Muscle of leg (tissue), 11 donors: ENCODE measurements around the gene LIN7A. TPM values are rescaled to one million over a fixed set of nuclear protein-coding genes. Genes with fewer than 3 reads are reported as not detected.

ENCODE experiments used
- DNase-seq: peaks from one replicate; pipeline ENCODE4 v3.0.0; 2013
- H3K27ac ChIP-seq: one replicate; pipeline ENCODE4 v1.5.1; 2013; ENCODE audit warnings: mild to moderate bottlenecking, low read length, control low read depth
- H3K27me3 ChIP-seq: one replicate; pipeline ENCODE4 v1.6.1; 2013; ENCODE audit warnings: low read length; ENCODE audit not compliant: control insufficient read depth, insufficient read depth
- H3K36me3 ChIP-seq: one replicate; pipeline ENCODE4 v1.6.1; 2013; ENCODE audit warnings: low read length; ENCODE audit not compliant: control insufficient read depth, insufficient read depth
- H3K4me1 ChIP-seq: one replicate; pipeline ENCODE4 v1.6.1; 2013; ENCODE audit warnings: low read length; ENCODE audit not compliant: control insufficient read depth, insufficient read depth
- H3K4me3 ChIP-seq: one replicate; pipeline ENCODE4 v1.5.1; 2013; ENCODE audit warnings: low read length, control low read depth
- H3K9me3 ChIP-seq: replicated peaks from 2 replicates; pipeline ENCODE4 v1.6.1; 2013; ENCODE audit warnings: low read depth, low read length; ENCODE audit not compliant: control insufficient read depth
- WGBS: methylation state at CpG from one replicate; pipeline ENCODE4 v1.1.5; 2013; ENCODE audit warnings: missing lambda C conversion rate; ENCODE audit not compliant: insufficient coverage; 5-methylcytosine and 5-hydroxymethylcytosine counted together
- polyA plus RNA-seq, 8 donors: library from polyadenylated mRNA; unstranded; fragments of 120-200 nt; gene quantifications; one replicate each; pipeline versions ENCODE4 v1.2.1 to v1.2.3, GENCODE V29; 2013; ENCODE audit warnings: inconsistent platforms in 1 of 8, low replicate concordance in 1 of 8; ENCODE audit not compliant: insufficient read length in 8 of 8, insufficient read depth in 1 of 8
- total RNA-seq: library from RNA; stranded (reverse); fragments of 120-200 nt; gene quantifications from one replicate; pipeline ENCODE4 v1.2.4, GENCODE V29; 2013

The LIN7A gene
- total and polyA plus RNA-seq, 9 donors, result 2.3 to 4.0 (median 2.5) TPM

- peak overlapping the region; percentile 78 for H3K27ac ChIP-seq
- WGBS, result 40% methylated on average over 1 of the region's 6 CpGs
- no peaks in the 10 kb centered on the region for H3K9me3 ChIP-seq
Measured at GRCh38 chr12:80745851-80746505, 191.8 kb downstream of the LIN7A start.

More at GRCh38 chr12:80745851-80746505, 191.8 kb downstream of the LIN7A start:
- H3K36me3 ChIP-seq, result no peaks in the 10 kb centered on the region
- no peaks in the 10 kb centered on the region for H3K27me3 ChIP-seq
- peak; percentile 83 for DNase-seq
- H3K4me3 ChIP-seq, result no peak overlapping the region
- peaks cover 2% of the 10 kb centered on the region for H3K4me1 ChIP-seq

Other genes with a start within 250 kb of the LIN7A start
- 105 TPM for gene MYF6, start 230.3 kb downstream of the LIN7A start, total RNA-seq
- gene MYF6, start 230.3 kb downstream of the LIN7A start, polyA plus RNA-seq, result 100 to 1,000 TPM in 2 of 8 donors, 10 to 100 TPM in 6; 68.5 to 104 (median 87.7) TPM
- 31.1 TPM for gene MYF5, start 221.0 kb downstream of the LIN7A start, total RNA-seq
- gene MYF5, start 221.0 kb downstream of the LIN7A start, polyA plus RNA-seq, result 10 to 100 TPM; 26.0 to 37.0 (median 32.7) TPM
- 12.7 TPM for gene ACSS3, start 140.1 kb upstream of the LIN7A start, total RNA-seq
- gene ACSS3, start 140.1 kb upstream of the LIN7A start, polyA plus RNA-seq, result 10 to 100 TPM in 3 of 8 donors, 1 to 10 TPM in 5; 7.3 to 11.8 (median 8.5) TPM